SK-N-MC (cell line): ENCODE data around the gene CCT4.

ENCODE experiments used
- DNase-seq: peaks from one replicate; pipeline ENCODE4 v3.0.0-alpha.2; 2011; ENCODE audit warnings: low read depth, low spot score
- H3K27ac ChIP-seq: fragments of 200-600 bp; sonication (generic); 2 replicates; pipeline ENCODE4 v1.5.1; 2016; ENCODE audit warnings: mixed run types
- H3K36me3 ChIP-seq: fragments of 200-600 bp; sonication (generic); 2 replicates; pipeline ENCODE4 v1.6.1; 2017; ENCODE audit warnings: antibody characterized with exemption, low read length, mixed read lengths; ENCODE audit not compliant: insufficient read depth
- H3K4me3 ChIP-seq: fragments of 200-600 bp; sonication (generic); 2 replicates; pipeline ENCODE4 v1.5.1; 2016
- H3K9ac ChIP-seq: fragments of 200-600 bp; sonication (generic); 2 replicates; pipeline ENCODE4 v1.8.0; 2017; ENCODE audit warnings: mixed run types, mixed read lengths; ENCODE audit not compliant: insufficient read length
- H3K9me3 ChIP-seq: fragments of 200-600 bp; sonication (generic); 2 replicates; pipeline ENCODE4 v1.6.1; 2017; ENCODE audit warnings: low read depth, mild to moderate bottlenecking, antibody characterized with exemption, low read length, moderate library complexity, mixed read lengths
- EZH2 ChIP-seq: fragments of 200-600 bp; sonication (generic); IDR thresholded peaks from one replicate; pipeline ENCODE4 v1.6.1; 2017; ENCODE audit warnings: antibody characterized with exemption
- FOXP2 ChIP-seq: optimal IDR thresholded peaks from 2 replicates; pipeline ENCODE3; 2011; ENCODE audit warnings: mild to moderate bottlenecking, moderate library complexity; ENCODE audit not compliant: insufficient read depth; ENCODE audit errors: extremely low read length, control extremely low read depth
- POLR2AphosphoS5 ChIP-seq: IDR thresholded peaks from 2 replicates; pipeline ENCODE4 v1.6.1; 2012; ENCODE audit warnings: mild to moderate bottlenecking, low read depth, low read length, borderline replicate concordance

Gene CCT4

GRCh38 chr2:61841286-61841685, 47.2 kb downstream of the CCT4 start:
- no peak for DNase-seq
- Histone ChIP-seq H3K4me3 (no peak overlapping the region), H3K9ac (no peak overlapping the region), H3K9me3 (no peaks in the 10 kb centered on the region), H3K27ac (no peak overlapping the region), H3K36me3 (no peaks in the 10 kb centered on the region; the same call in 1 of the 2 replicates)
- TF ChIP-seq FOXP2 (no peak), POLR2AphosphoS5 (no peak), EZH2 (no peak)

- no peak for TF ChIP-seq POLR2AphosphoS5
- TF ChIP-seq FOXP2: no peak
- no peak for TF ChIP-seq EZH2
- Histone ChIP-seq H3K4me3 (no peak overlapping the region), H3K27ac (no peak overlapping the region), H3K9me3 (no peaks in the 10 kb centered on the region), H3K9ac (no peak overlapping the region), H3K36me3 (peaks cover 6% of the 10 kb centered on the region)
- no peak for DNase-seq
These were observed 53.6 kb downstream of the CCT4 start for GRCh38 chr2:61834893-61835292.

GRCh38 chr2:61833971-61834370, 54.5 kb downstream of the CCT4 start:
- peaks cover 6% of the 10 kb centered on the region for H3K36me3 ChIP-seq
- TF ChIP-seq POLR2AphosphoS5 (no peak), EZH2 (no peak), FOXP2 (no peak)
- H3K9me3 ChIP-seq: no peaks in the 10 kb centered on the region
- H3K27ac ChIP-seq: no peak overlapping the region
- H3K4me3 ChIP-seq: no peak overlapping the region
- DNase-seq: no peak
- H3K9ac ChIP-seq: no peak overlapping the region

GRCh38 chr2:61832183-61832841, 56.1 kb downstream of the CCT4 start:
- TF ChIP-seq EZH2 (no peak), FOXP2 (no peak), POLR2AphosphoS5 (no peak)
- Histone ChIP-seq H3K36me3 (peaks cover 6% of the 10 kb centered on the region), H3K4me3 (no peak overlapping the region), H3K9me3 (no peaks in the 10 kb centered on the region), H3K9ac (no peak overlapping the region), H3K27ac (no peak overlapping the region)
- DNase-seq: no peak

- H3K36me3 ChIP-seq: no peaks in the 10 kb centered on the region
- no peak overlapping the region for H3K27ac ChIP-seq
- no peaks in the 10 kb centered on the region for H3K9me3 ChIP-seq
- H3K4me3 ChIP-seq: no peak overlapping the region
- no peak overlapping the region for H3K9ac ChIP-seq
- no peak for TF ChIP-seq EZH2
- no peak for DNase-seq
These were observed 66.2 kb downstream of the CCT4 start for GRCh38 chr2:61822255-61822654.
